Lower leg skin (tissue), 3 donors: ENCODE results near the gene CA5A.

Experiments used
- POLR2A ChIP-seq, 2 donors: fragments of 450-650 bp; IDR thresholded peaks; one replicate each; pipeline ENCODE4 v1.6.1; 2016 to 2017; ENCODE audit warnings: antibody characterized with exemption in 2 of 2, mild to moderate bottlenecking in 1 of 2, moderate library complexity in 1 of 2
- TF ChIP-seq, protein P1 (sequence below), 3 donors: fragments of 450-650 bp; IDR thresholded peaks; one replicate each; pipeline ENCODE4 v1.5.1; 2016; ENCODE audit warnings: antibody characterized with exemption in 3 of 3, mild to moderate bottlenecking in 3 of 3, moderate library complexity in 2 of 3

GRCh38 chr16:87973717-87974116 is 37.4 kb upstream of the CA5A start:
- TF ChIP-seq, protein P1, sequence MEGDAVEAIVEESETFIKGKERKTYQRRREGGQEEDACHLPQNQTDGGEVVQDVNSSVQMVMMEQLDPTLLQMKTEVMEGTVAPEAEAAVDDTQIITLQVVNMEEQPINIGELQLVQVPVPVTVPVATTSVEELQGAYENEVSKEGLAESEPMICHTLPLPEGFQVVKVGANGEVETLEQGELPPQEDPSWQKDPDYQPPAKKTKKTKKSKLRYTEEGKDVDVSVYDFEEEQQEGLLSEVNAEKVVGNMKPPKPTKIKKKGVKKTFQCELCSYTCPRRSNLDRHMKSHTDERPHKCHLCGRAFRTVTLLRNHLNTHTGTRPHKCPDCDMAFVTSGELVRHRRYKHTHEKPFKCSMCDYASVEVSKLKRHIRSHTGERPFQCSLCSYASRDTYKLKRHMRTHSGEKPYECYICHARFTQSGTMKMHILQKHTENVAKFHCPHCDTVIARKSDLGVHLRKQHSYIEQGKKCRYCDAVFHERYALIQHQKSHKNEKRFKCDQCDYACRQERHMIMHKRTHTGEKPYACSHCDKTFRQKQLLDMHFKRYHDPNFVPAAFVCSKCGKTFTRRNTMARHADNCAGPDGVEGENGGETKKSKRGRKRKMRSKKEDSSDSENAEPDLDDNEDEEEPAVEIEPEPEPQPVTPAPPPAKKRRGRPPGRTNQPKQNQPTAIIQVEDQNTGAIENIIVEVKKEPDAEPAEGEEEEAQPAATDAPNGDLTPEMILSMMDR (IDR thresholded peaks at IDR 0.05) = no peak
- no peak for TF ChIP-seq POLR2A (IDR thresholded peaks at IDR 0.05)
